ENCODE results near the gene FIGN. TPM values are rescaled to one million over a fixed set of nuclear protein-coding genes. Genes with fewer than 3 reads are reported as not detected.

Gene FIGN
- total RNA-seq, 3 donors from 2014 or later, result 2.6 to 13.9 (median 5.0) TPM

- no peaks in the 10 kb centered on the region for H3K4me1 ChIP-seq
- no peak for DNase-seq (ENCODE audit: low spot score in 2 of 2)
- intact Hi-C loops (cut with DNase I; ENCODE audit: low total_unique reads), result no loop called here
- H3K9me3 ChIP-seq, result no peaks in the 10 kb centered on the region
- H3K4me3 ChIP-seq, result no peak overlapping the region
- no peak for TF ChIP-seq POLR2AphosphoS5 (IDR thresholded peaks at IDR 0.05)
- no peak overlapping the region for H3K27ac ChIP-seq
- H3K36me3 ChIP-seq, result no peaks in the 10 kb centered on the region
- no peaks in the 10 kb centered on the region for H3K27me3 ChIP-seq
Observed at GRCh38 chr2:163723881-163724280, 11.9 kb downstream of the FIGN start.

- intact Hi-C loops (cut with DNase I; ENCODE audit: low total_unique reads), result no loop called here
- Histone ChIP-seq H3K4me1 (no peaks in the 10 kb centered on the region), H3K36me3 (no peaks in the 10 kb centered on the region), H3K4me3 (no peak overlapping the region), H3K27me3 (no peaks in the 10 kb centered on the region), H3K9me3 (no peaks in the 10 kb centered on the region), H3K27ac (no peak overlapping the region)
- no peak for TF ChIP-seq POLR2AphosphoS5 (IDR thresholded peaks at IDR 0.05)
- no peak for TF ChIP-seq POLR2A (IDR thresholded peaks at IDR 0.05)
- no peak for TF ChIP-seq CTCF (IDR thresholded peaks at IDR 0.05)
- no peak for DNase-seq (ENCODE audit: low spot score in 2 of 2)
Observed at GRCh38 chr2:163723348-163723747, 12.5 kb downstream of the FIGN start.

GRCh38 chr2:163719331-163719730, 16.5 kb downstream of the FIGN start:
- H3K36me3 ChIP-seq, result no peaks in the 10 kb centered on the region
- no peaks in the 10 kb centered on the region for H3K27me3 ChIP-seq
- no peaks in the 10 kb centered on the region for H3K4me1 ChIP-seq
- TF ChIP-seq CTCF (IDR thresholded peaks at IDR 0.05), result no peak
- TF ChIP-seq POLR2A (IDR thresholded peaks at IDR 0.05), result no peak
- no peak for TF ChIP-seq POLR2AphosphoS5 (IDR thresholded peaks at IDR 0.05)
- no peaks in the 10 kb centered on the region for H3K9me3 ChIP-seq
- intact Hi-C loops (cut with DNase I; ENCODE audit: low total_unique reads), result no loop called here
- DNase-seq (ENCODE audit: low spot score in 2 of 2), result no peak
- H3K4me3 ChIP-seq, result no peak overlapping the region
- no peak overlapping the region for H3K27ac ChIP-seq

- no peaks in the 10 kb centered on the region for H3K4me1 ChIP-seq
Observed at GRCh38 chr2:163717993-163718680, 17.7 kb downstream of the FIGN start.

GRCh38 chr2:163717515-163717914, 18.3 kb downstream of the FIGN start:
- intact Hi-C loops (cut with DNase I; ENCODE audit: low total_unique reads), result no loop called here
- TF ChIP-seq POLR2A (IDR thresholded peaks at IDR 0.05) (no peak), POLR2AphosphoS5 (IDR thresholded peaks at IDR 0.05) (no peak), CTCF (IDR thresholded peaks at IDR 0.05) (no peak)
- Histone ChIP-seq H3K27me3 (no peaks in the 10 kb centered on the region), H3K9me3 (no peaks in the 10 kb centered on the region), H3K4me1 (no peaks in the 10 kb centered on the region), H3K27ac (no peak overlapping the region), H3K4me3 (no peak overlapping the region), H3K36me3 (no peaks in the 10 kb centered on the region)
- DNase-seq (ENCODE audit: low spot score in 2 of 2), result no peak

More at GRCh38 chr2:163717993-163718680, 17.7 kb downstream of the FIGN start:
- TF ChIP-seq POLR2AphosphoS5 (IDR thresholded peaks at IDR 0.05), result no peak
- TF ChIP-seq CTCF (IDR thresholded peaks at IDR 0.05), result no peak
- Histone ChIP-seq H3K27ac (no peak overlapping the region), H3K4me3 (no peak overlapping the region), H3K9me3 (no peaks in the 10 kb centered on the region), H3K36me3 (no peaks in the 10 kb centered on the region), H3K27me3 (no peaks in the 10 kb centered on the region)
- no peak for DNase-seq (ENCODE audit: low spot score in 2 of 2)
- intact Hi-C loops (cut with DNase I; ENCODE audit: low total_unique reads), result no loop called here

Data from breast epithelium (tissue), 4 donors.